GM21529 (cell line): ENCODE measurements around the gene NELFCD.

Source experiments
- ATAC-seq: cut with Tn5 transposase; IDR thresholded peaks from one replicate; pipeline ENCODE4 v1.9.1; 2021; ENCODE audit not compliant: unreplicated experiment

Gene NELFCD

GRCh38 chr20:59042796-59043631, 62.0 kb downstream of the NELFCD start:
- peak; percentile 90 for ATAC-seq

GRCh38 chr20:59043698-59044097, 62.6 kb downstream of the NELFCD start:
- ATAC-seq = no peak

GRCh38 chr20:59044295-59044694, 63.2 kb downstream of the NELFCD start:
- ATAC-seq = no peak
